Heart left ventricle (tissue), 13 donors: ENCODE measurements around the gene NISCH.

Experiments
- CTCF ChIP-seq, 12 donors: fragments of 200-600 bp; sonication (generic) in 4 of 12; IDR thresholded peaks; one replicate each; pipeline versions ENCODE4 v1.5.0 to v1.8.0; 2018 to 2022; ENCODE audit warnings: antibody characterized with exemption in 12 of 12, mild to moderate bottlenecking in 5 of 12
- POLR2A ChIP-seq, 2 donors: fragments of 450-650 bp; IDR thresholded peaks; one replicate each; pipeline ENCODE4 v1.6.1; 2017; ENCODE audit warnings: antibody characterized with exemption in 2 of 2, mild to moderate bottlenecking in 2 of 2, moderate library complexity in 2 of 2
- donor health status: ischemic (EF 13 %, LVEDD 7.1; RV severe dilation, severe dysfunction).
- donor health status: DM: no; HTN: yes; CAD: no.
- donor health status: DM: no; HTN: no; CAD: no.
- donor health status: ischemic (EF 25% LVEDD 6.9; RV normal size, moderate dysfunction).
- donor health status: ischemic (EF 25% LVEDD 5.7; RV mildly dilated, moderate dysfunction).
- donor health status: ischemic (EF 35%, LVEDD 5.7; RV mildly dilated, moderate dysfunction).
- donor health status: nonischemic (EF 11% LVEDD 7.7; RV severe dilation, severe dysfunction).
- donor health status: DM: yes; HTN: yes; CAD: no.
- donor health status: PGD.
- donor health status: ischemic (EF 29% LVEDD 5.4; RV normal size, mild dysfunction).
- donor health status: nonischemic (EF 23%, LVEDD 6.1; RV moderate dilation, normal function).

DNA sequence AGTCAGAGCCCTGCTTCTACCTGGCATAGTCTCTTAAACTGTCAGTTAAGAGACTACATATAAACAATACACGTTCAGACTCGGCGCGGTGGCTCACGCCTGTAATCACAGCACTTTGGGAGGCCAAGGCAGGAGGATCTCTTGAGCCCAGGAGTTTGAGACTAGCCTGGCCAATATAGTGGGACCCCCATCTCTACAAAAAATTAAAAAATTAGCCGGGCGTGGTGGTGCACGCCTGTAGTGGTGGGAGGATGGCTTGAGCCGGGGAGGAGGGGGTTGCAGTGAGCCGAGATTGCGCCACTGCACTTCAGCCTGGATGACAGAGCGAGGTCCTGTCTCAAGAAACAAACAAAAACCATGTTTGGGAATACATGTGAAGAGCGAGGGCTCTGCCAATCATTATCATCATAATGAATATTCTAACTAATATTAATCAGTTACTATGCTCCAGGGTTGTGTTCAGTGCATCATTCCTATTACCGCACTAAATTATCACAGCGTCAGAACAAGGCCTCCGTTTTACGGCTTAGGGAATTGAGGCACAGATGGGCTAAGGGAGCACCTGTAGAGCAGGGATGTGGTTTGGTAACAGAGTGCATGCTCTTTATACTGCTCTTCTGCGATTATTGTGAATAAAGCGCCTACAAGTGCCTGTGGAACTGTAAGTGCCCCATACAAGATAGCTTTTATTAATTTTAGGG lies 80.2 kb downstream of the NISCH start:
- TF ChIP-seq CTCF (IDR thresholded peaks at IDR 0.05) = no peak
- no peak for TF ChIP-seq POLR2A (IDR thresholded peaks at IDR 0.05)
